Osteocyte (in vitro differentiated cells): ENCODE measurements around the gene HES6. TPM values are rescaled to one million over a fixed set of nuclear protein-coding genes. Genes with fewer than 3 reads are reported as not detected.

Experiments used
- DNase-seq: peaks from one replicate; pipeline ENCODE4 v3.0.0; 2021; ENCODE audit warnings: mixed read lengths; ENCODE audit not compliant: unreplicated experiment; ENCODE audit errors: extremely low spot score
- H3K27ac Mint-ChIP-seq: one replicate; pipeline ENCODE4 v1.8.0; 2021; ENCODE audit warnings: mild to moderate bottlenecking, mixed read lengths; ENCODE audit not compliant: unreplicated experiment
- H3K27me3 Mint-ChIP-seq: one replicate; pipeline ENCODE4 v1.8.0; 2021; ENCODE audit warnings: mixed read lengths; ENCODE audit not compliant: unreplicated experiment
- H3K36me3 Mint-ChIP-seq: one replicate; pipeline ENCODE4 v1.8.0; 2021; ENCODE audit warnings: mixed read lengths; ENCODE audit not compliant: unreplicated experiment
- H3K4me1 Mint-ChIP-seq: one replicate; pipeline ENCODE4 v1.8.0; 2021; ENCODE audit warnings: mixed read lengths; ENCODE audit not compliant: unreplicated experiment
- H3K4me3 Mint-ChIP-seq: one replicate; pipeline ENCODE4 v1.8.0; 2021; ENCODE audit warnings: mild to moderate bottlenecking, moderate library complexity, mixed read lengths; ENCODE audit not compliant: unreplicated experiment
- H3K9me3 Mint-ChIP-seq: one replicate; pipeline ENCODE4 v1.8.0; 2021; ENCODE audit warnings: mixed read lengths; ENCODE audit not compliant: unreplicated experiment
- total RNA-seq: library from RNA; stranded (reverse); gene quantifications from 2 replicates; pipeline ENCODE4 v1.2.1, GENCODE V29; 2021
- TF ChIP-seq, protein P1 (sequence below): fragments of 200-600 bp; sonication (generic); IDR thresholded peaks from 2 replicates; pipeline ENCODE4 v1.5.0; 2021; ENCODE audit warnings: antibody characterized with exemption, mild to moderate bottlenecking, moderate library complexity

Gene HES6
- total RNA-seq, 1 donor from 2014 or later = 6.2 TPM

DNA sequence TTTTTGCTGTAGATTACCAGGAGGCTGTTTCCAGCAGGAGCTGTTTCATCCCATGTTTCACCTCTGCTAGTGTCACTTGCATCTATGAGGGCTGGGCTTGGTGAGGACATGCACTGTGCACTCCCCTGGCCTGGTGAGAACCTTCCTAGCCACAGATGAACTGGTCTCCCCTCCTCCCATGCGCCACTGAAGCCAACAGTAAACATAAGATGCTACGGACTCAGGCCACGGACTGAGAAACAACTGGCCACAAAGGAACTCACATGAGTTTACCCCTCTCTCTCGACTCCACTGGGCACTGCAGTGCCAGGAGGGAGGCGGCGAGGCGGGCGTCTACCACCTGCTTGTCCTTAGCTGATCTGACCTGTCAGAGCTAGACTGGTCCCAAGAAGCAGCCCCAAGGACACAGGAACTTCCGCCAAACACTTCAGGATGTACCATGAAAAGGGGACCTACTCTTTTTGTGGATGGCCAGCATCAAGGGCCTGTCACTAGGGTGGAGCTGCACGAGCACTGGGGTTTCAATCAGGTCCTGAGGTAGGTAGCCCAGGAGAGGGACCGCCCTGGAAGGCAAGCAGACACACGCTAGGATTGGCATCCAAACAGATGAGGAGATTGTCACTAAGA, 22.8 kb upstream of the HES6 start:
- peaks cover 3% of the 10 kb centered on the region for H3K36me3 Mint-ChIP-seq
- no peak overlapping the region for H3K4me3 Mint-ChIP-seq
- H3K27me3 Mint-ChIP-seq = no peaks in the 10 kb centered on the region
- H3K27ac Mint-ChIP-seq = no peak overlapping the region
- no peak for DNase-seq
- TF ChIP-seq, protein P1, sequence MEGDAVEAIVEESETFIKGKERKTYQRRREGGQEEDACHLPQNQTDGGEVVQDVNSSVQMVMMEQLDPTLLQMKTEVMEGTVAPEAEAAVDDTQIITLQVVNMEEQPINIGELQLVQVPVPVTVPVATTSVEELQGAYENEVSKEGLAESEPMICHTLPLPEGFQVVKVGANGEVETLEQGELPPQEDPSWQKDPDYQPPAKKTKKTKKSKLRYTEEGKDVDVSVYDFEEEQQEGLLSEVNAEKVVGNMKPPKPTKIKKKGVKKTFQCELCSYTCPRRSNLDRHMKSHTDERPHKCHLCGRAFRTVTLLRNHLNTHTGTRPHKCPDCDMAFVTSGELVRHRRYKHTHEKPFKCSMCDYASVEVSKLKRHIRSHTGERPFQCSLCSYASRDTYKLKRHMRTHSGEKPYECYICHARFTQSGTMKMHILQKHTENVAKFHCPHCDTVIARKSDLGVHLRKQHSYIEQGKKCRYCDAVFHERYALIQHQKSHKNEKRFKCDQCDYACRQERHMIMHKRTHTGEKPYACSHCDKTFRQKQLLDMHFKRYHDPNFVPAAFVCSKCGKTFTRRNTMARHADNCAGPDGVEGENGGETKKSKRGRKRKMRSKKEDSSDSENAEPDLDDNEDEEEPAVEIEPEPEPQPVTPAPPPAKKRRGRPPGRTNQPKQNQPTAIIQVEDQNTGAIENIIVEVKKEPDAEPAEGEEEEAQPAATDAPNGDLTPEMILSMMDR = no peak
- peaks cover 9% of the 10 kb centered on the region for H3K4me1 Mint-ChIP-seq
- H3K9me3 Mint-ChIP-seq = no peaks in the 10 kb centered on the region

DNA sequence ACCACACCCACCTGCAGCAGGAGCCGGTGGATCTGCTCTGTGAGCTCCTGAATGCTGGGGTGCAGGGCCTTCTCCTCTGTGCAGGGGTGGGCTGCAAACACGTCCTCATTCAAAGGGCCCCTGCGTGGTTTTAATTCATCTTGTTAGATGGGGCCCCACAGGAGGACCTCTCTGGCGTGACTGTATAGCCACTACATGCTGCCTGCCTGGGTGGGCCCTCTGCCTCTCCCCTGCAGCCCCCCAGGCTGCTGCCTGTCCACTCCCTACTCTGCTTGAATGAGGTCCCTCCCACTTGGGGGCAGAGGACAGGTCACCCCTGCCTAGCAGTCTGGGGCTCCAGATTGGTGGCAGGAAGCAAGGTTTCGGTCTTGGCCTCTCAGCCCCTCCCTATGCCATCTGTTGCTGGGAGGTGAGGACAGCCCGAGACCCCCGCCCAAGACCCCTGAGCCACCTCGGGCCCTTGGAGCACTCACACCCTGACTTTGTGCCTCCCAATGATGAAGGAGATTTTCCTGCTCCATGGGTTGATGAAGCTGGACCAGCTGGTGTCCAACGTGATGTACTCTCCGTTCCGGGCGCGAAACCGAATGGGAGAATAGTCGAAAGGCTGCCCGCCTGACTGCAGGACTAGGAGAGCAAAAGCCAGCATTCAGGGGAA, 22.0 kb upstream of the HES6 start:
- TF ChIP-seq, protein P1 = no peak
- Mint-ChIP-seq H3K4me1 (peaks cover 9% of the 10 kb centered on the region), H3K27me3 (no peaks in the 10 kb centered on the region), H3K36me3 (peaks cover 1% of the 10 kb centered on the region), H3K4me3 (no peak overlapping the region), H3K9me3 (no peaks in the 10 kb centered on the region), H3K27ac (no peak overlapping the region)
- DNase-seq = no peak

DNA sequence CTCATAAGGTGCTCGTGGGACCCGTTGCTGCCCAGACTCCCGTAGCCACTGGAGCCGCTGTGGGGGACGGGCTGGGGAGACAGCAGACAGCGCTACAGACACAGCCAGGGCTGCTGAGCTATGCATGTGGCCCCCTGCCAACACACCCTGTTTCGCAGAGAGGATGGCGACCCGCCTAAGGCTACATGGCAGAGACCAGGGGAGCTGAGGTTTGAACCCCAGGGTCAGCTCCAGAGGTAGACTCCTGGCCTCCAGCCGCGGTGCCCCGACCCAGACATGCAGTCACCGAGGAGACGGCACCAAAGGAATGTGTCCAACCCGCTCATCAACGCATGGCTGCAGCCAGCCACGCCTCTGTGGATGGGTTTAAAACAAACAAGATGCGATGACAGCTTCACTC, 21.0 kb upstream of the HES6 start:
- H3K4me3 Mint-ChIP-seq = no peak overlapping the region
- DNase-seq = no peak

DNA sequence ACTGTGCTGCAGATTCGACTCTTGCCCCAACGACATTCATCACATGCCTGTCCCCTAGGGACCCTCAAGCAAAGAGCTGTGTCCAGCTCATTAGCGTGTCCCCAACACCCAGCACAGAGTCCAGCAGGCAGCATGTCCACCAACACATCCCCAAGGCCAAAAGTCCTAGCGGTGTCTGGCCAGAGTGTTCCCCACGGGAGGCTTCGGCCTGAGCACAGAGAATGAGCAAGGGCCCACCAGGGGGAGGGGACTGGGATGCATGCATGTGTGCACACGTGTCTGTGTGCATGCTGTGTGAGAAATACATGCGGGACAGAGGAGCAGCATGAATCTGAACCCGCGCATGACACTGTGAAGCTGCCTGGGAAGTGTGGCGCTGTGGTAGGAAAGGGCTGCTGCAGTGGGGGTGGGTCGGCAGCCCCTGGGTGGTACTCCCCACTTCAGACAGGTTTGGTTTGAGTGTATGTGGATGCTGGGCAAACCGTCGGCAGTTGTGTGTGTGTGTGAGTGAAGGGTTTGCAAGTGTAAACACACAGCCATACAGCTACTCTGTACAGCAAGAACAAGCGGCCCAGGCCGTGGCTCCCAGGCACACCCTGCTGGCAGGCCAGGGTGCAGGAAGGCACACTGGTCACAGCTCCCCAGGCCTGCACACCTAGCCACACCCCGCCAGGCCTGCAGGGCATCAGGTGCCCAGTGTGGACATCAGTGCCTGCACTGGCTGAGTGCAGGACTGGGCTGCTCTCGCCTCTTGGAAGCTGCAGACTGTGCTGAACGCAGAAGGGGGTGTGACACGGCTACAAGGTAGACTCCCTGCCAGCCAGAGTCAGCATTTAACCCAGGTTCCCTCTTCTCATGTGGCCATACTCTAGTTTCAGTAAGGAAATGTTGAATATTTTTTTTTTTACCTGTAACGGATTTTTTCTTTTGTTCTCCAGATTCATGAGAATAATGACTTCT, 19.5 kb upstream of the HES6 start:
- no peak overlapping the region for H3K4me3 Mint-ChIP-seq

More for the DNA sequence above, 21.0 kb upstream of the HES6 start:
- H3K9me3 Mint-ChIP-seq = no peaks in the 10 kb centered on the region
- H3K4me1 Mint-ChIP-seq = peaks cover 9% of the 10 kb centered on the region
- H3K27ac Mint-ChIP-seq = no peak overlapping the region
- TF ChIP-seq, protein P1 = no peak
- no peaks in the 10 kb centered on the region for H3K27me3 Mint-ChIP-seq
- peaks cover 2% of the 10 kb centered on the region for H3K36me3 Mint-ChIP-seq

More for the DNA sequence above, 19.5 kb upstream of the HES6 start:
- H3K9me3 Mint-ChIP-seq = no peaks in the 10 kb centered on the region
- TF ChIP-seq, protein P1 = peak; percentile 6
- H3K36me3 Mint-ChIP-seq = peaks cover 10% of the 10 kb centered on the region
- H3K27me3 Mint-ChIP-seq = no peaks in the 10 kb centered on the region
- DNase-seq = no peak
- H3K4me1 Mint-ChIP-seq = peaks cover 9% of the 10 kb centered on the region
- no peak overlapping the region for H3K27ac Mint-ChIP-seq
